Liver (tissue), 9 donors: ENCODE data around the gene BFSP1. TPM values are rescaled to one million over a fixed set of nuclear protein-coding genes. Genes with fewer than 3 reads are reported as not detected.

Experiments used
- DNase-seq: peaks from one replicate; pipeline ENCODE4 v3.0.0-alpha.2; 2017; ENCODE audit warnings: low spot score
- H3K27ac ChIP-seq, 2 donors: one replicate each; pipeline ENCODE4 v1.7.0; 2013; ENCODE audit warnings: inconsistent platforms in 2 of 2, low read length in 2 of 2, control low read depth in 1 of 2, low read depth in 1 of 2, mild to moderate bottlenecking in 1 of 2
- H3K27me3 ChIP-seq, 4 donors: one replicate each; pipeline versions ENCODE4 v1.6.1 to v1.7.0; 2013; ENCODE audit warnings: low read length in 3 of 4, inconsistent platforms in 1 of 4, mild to moderate bottlenecking in 1 of 4, moderate library complexity in 1 of 4; ENCODE audit not compliant: control insufficient read depth in 4 of 4, insufficient read depth in 4 of 4
- H3K36me3 ChIP-seq, 4 donors: one replicate each; pipeline versions ENCODE4 v1.6.1 to v1.7.0; 2013; ENCODE audit warnings: low read length in 3 of 4, mild to moderate bottlenecking in 3 of 4, low read depth in 1 of 4, moderate library complexity in 1 of 4; ENCODE audit not compliant: control insufficient read depth in 4 of 4, insufficient read depth in 3 of 4
- H3K4me1 ChIP-seq, 4 donors: one replicate each; pipeline versions ENCODE4 v1.6.1 to v1.7.0; 2013; ENCODE audit warnings: low read length in 3 of 4, mild to moderate bottlenecking in 3 of 4, moderate library complexity in 1 of 4; ENCODE audit not compliant: control insufficient read depth in 4 of 4, insufficient read depth in 4 of 4
- H3K4me3 ChIP-seq, 3 donors: one replicate each; pipeline versions ENCODE4 v1.6.1 to v1.7.0; 2013; ENCODE audit warnings: low read length in 3 of 3, control low read depth in 1 of 3, low read depth in 1 of 3, mild to moderate bottlenecking in 1 of 3
- H3K9ac ChIP-seq, 2 donors: one replicate each; pipeline ENCODE4 v1.7.0; 2013; ENCODE audit warnings: low read length in 2 of 2, mild to moderate bottlenecking in 2 of 2, moderate library complexity in 2 of 2, control low read depth in 1 of 2, low read depth in 1 of 2
- H3K9me3 ChIP-seq, 4 donors: one replicate each; pipeline versions ENCODE4 v1.6.1 to v1.7.0; 2013; ENCODE audit warnings: low read length in 3 of 4; ENCODE audit not compliant: control insufficient read depth in 4 of 4
- ATF3 ChIP-seq: IDR thresholded peaks from 2 replicates; pipeline ENCODE4 v1.6.1; 2016; ENCODE audit warnings: antibody characterized with exemption
- CTCF ChIP-seq: fragments of 150-350 bp; IDR thresholded peaks from 2 replicates; pipeline ENCODE4 v1.5.1; 2017; ENCODE audit warnings: improper control_type of control experiment, low read depth, low read length; ENCODE audit not compliant: missing input control
- FOXA1 ChIP-seq: IDR thresholded peaks from 2 replicates; pipeline ENCODE4 v1.6.1; 2016; ENCODE audit warnings: antibody characterized with exemption
- FOXA2 ChIP-seq: IDR thresholded peaks from 2 replicates; pipeline ENCODE4 v1.6.1; 2016; ENCODE audit warnings: antibody characterized with exemption
- HNF4A ChIP-seq, 2 donors: conservative IDR thresholded peaks; 2 replicates each; pipeline ENCODE4 v1.6.1; 2016; ENCODE audit warnings: antibody characterized with exemption in 2 of 2, mild to moderate bottlenecking in 2 of 2
- HNF4G ChIP-seq: IDR thresholded peaks from 2 replicates; pipeline ENCODE4 v1.6.1; 2016; ENCODE audit warnings: antibody characterized with exemption
- MAX ChIP-seq: IDR thresholded peaks from 2 replicates; pipeline ENCODE4 v1.6.1; 2016; ENCODE audit warnings: antibody characterized with exemption
- RAD21 ChIP-seq, 2 donors: IDR thresholded peaks; 2 replicates each; pipeline ENCODE4 v1.6.1; 2016; ENCODE audit warnings: antibody characterized with exemption in 2 of 2, mild to moderate bottlenecking in 2 of 2
- RXRA ChIP-seq, 2 donors: IDR thresholded peaks; 2 replicates each; pipeline ENCODE4 v1.6.1; 2017 to 2018; ENCODE audit warnings: antibody characterized with exemption in 2 of 2, mild to moderate bottlenecking in 1 of 2
- SP1 ChIP-seq: IDR thresholded peaks from 2 replicates; pipeline ENCODE4 v1.6.1; 2018; ENCODE audit warnings: antibody characterized with exemption, mild to moderate bottlenecking
- TAF1 ChIP-seq: conservative IDR thresholded peaks from 2 replicates; pipeline ENCODE4 v1.6.1; 2016; ENCODE audit warnings: antibody characterized with exemption, mild to moderate bottlenecking
- YY1 ChIP-seq: IDR thresholded peaks from 2 replicates; pipeline ENCODE4 v1.6.1; 2016; ENCODE audit warnings: antibody characterized with exemption, mild to moderate bottlenecking
- WGBS: extraction: QIAGEN DNeasy Blood & Tissue Kit; methylation state at CpG from one replicate; pipeline ENCODE4 v1.1.7; 2013; 5-methylcytosine and 5-hydroxymethylcytosine counted together
- polyA plus RNA-seq, 2 donors: library from polyadenylated mRNA; stranded (reverse) in 1 of 2; unstranded in 1 of 2; fragments of 200-250 nt in 1 of 2; fragments of >200 nt in 1 of 2; fragmentation: Nextera tagmentation in 1 of 2; extraction: Ambion mirVana in 1 of 2; gene quantifications; one replicate each; pipeline versions ENCODE4 v1.2.1 to v1.2.3, GENCODE V29; 2013 to 2015
- total RNA-seq, 2 donors: library from RNA; depleted of rRNA; stranded (reverse); fragments of >200 nt; gene quantifications; one replicate each; pipeline ENCODE4 v1.2.3, GENCODE V29; 2014
- donor health status: healthy.
- donor health status: healthy.
- donor health status: healthy.
- donor health status: healthy.
- donor health status: healthy.

Gene BFSP1
- total and polyA plus RNA-seq, 4 donors, result 0.14 to 0.28 (median 0.21) TPM

GRCh38 chr20:17523326-17523725 lies 7.9 kb downstream of the BFSP1 start:
- H3K4me3 ChIP-seq, result no peak overlapping the region
- peaks cover 0 to 3% (median 0%) of the 10 kb centered on the region in 4 donors for H3K4me1 ChIP-seq
- H3K36me3 ChIP-seq, result no peaks in the 10 kb centered on the region
- WGBS, result 78% methylated on average over 5 of the region's 5 CpGs
- H3K27ac ChIP-seq, result no peak overlapping the region
- H3K9ac ChIP-seq, result no peak overlapping the region
- no peak for DNase-seq
- no peaks in the 10 kb centered on the region for H3K27me3 ChIP-seq
- no peak for TF ChIP-seq RAD21 (IDR thresholded peaks at IDR 0.05)
- TF ChIP-seq TAF1, result no peak
- H3K9me3 ChIP-seq, result no peaks in the 10 kb centered on the region

GRCh38 chr20:17522528-17522927 lies 8.7 kb downstream of the BFSP1 start:
- Histone ChIP-seq H3K9ac (no peak overlapping the region), H3K36me3 (no peaks in the 10 kb centered on the region), H3K9me3 (no peaks in the 10 kb centered on the region), H3K4me1 (peaks cover 0 to 3% (median 0%) of the 10 kb centered on the region in 4 donors), H3K27ac (no peak overlapping the region), H3K27me3 (no peaks in the 10 kb centered on the region), H3K4me3 (no peak overlapping the region)
- TF ChIP-seq FOXA1 (no peak), CTCF (no peak), SP1 (no peak), FOXA2 (no peak), RXRA (IDR thresholded peaks at IDR 0.05) (no peak), HNF4A (conservative IDR thresholded peaks at IDR 0.05) (no peak), YY1 (no peak), TAF1 (no peak), MAX (no peak), HNF4G (no peak)
- DNase-seq, result no peak
- WGBS, result 77% methylated on average over 3 of the region's 3 CpGs

- H3K9me3 ChIP-seq, result no peaks in the 10 kb centered on the region
- DNase-seq, result no peak
- 60% methylated on average over 3 of the region's 3 CpGs for WGBS
- H3K4me1 ChIP-seq, result peaks cover 0 to 3% (median 0%) of the 10 kb centered on the region in 4 donors
- H3K4me3 ChIP-seq, result no peak overlapping the region
- no peaks in the 10 kb centered on the region for H3K27me3 ChIP-seq
- no peak overlapping the region for H3K9ac ChIP-seq
- H3K27ac ChIP-seq, result no peak overlapping the region
- TF ChIP-seq ATF3, result no peak
- no peak for TF ChIP-seq FOXA2
- no peaks in the 10 kb centered on the region for H3K36me3 ChIP-seq
These were observed 10.6 kb downstream of the BFSP1 start for GRCh38 chr20:17520583-17520982.
